GM18511 (cell line): ENCODE data around the gene MYL7.

ENCODE experiments used
- ATAC-seq: cut with Tn5 transposase; IDR thresholded peaks from one replicate; pipeline ENCODE4 v1.9.1; 2021; ENCODE audit warnings: mild to moderate bottlenecking, moderate library complexity; ENCODE audit not compliant: unreplicated experiment

Gene MYL7

DNA sequence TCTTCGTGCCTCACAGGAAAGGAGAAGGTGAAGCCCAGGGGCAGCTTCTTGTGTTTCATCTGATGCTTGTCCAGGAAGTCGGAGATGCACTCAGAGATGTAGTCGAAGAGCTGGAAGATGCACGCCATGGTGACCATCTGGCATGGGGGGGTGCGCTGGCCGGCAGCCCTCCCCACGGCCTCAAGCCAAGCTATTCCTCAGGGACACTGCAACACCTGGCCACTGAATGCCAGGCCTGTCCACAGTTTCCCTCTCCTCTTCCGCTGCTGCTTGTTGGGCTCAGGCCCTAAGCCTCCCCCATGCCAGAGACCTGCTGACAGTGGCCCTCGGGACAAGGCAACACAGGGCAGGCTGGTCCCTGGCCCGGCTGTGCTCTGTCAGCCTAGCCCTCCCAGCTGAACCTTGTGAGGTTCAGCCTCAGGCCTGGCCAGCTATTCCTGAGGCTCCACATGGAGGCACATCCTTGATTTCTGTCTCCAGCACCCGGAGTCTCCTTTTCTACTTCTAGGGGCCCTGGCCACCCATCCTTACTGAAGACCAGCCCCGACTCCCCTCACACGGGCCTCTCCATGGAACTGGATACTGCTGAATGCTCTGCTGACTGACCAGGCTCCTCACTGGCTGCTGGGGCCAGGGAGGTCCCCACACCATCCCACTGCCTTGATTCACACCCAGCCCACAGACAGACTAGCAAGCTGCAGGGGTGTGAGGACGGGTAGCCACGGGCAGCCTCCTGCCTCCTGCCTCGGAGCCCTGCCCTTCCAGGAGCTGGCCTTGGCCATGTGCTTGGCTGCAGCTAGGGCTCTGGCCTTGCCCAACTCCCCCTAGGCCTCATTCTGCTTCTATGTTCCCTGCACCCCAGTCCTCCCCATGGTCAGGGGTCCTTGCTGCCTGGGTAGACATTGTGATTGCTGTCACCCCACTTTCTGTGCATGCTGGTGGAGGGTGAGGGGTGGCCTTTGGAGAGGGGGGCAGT lies 10.1 kb upstream of the MYL7 start:
- ATAC-seq: no peak

DNA sequence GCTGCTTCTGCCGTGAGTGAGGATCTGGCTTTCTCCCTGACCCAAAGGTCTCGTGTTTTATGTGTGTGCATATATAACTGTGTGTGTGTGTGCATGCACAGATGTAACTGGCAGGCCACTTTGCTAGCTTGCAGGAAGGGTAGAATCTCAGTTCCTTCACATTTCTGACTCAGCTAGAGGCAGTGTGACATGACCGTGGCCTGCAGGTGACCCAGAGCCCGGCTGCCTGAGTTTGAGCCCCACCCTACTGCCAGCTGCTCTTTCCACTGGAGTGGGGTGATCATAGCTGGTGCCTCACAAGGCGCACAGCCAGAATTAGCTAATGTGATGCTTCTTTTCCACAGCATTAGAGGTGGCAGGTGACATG lies 9.3 kb upstream of the MYL7 start:
- ATAC-seq: peak; percentile 88

DNA sequence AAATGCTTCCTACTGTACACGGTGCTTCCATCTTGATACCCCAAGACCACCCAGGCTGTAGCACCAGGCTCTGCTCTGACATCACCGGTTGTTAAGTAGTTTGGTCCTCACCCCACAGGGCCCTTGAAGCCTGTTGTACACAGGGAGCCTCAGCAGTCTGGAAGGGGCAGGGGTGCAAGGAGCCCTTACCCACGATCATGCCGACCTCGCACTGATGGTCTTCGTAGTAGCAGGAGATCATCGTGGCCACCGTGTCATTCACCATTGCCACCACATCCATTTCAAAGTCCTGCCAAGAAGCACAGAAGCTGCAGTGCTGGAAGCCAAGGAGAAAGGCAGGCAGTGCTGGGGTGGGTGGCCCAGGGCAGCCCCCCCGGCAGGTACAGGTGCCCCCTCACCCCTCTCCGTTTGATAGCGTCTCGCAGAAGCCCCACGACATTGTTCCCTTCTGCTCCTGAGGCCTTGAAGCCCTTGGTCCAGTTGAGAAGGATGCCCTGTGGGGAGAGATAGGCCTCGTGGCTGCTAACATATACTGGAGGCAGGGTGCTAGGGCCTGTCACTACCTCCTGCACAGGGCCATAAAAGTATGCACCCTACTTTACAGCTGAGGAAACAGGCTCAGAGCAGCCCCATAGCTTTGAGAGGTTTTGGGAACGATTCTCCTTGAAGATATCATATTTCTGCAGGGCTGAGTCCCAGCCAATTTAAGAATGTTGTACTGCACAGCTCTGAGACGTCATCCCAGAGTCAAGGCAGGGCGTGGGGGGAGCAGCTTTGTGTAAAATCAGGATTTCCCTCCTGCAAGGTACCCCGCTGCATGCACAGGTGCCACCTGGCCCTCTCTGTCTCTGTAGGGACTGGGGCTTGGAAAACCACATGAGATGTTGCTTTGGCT lies 8.7 kb upstream of the MYL7 start:
- ATAC-seq: peak; percentile 21

DNA sequence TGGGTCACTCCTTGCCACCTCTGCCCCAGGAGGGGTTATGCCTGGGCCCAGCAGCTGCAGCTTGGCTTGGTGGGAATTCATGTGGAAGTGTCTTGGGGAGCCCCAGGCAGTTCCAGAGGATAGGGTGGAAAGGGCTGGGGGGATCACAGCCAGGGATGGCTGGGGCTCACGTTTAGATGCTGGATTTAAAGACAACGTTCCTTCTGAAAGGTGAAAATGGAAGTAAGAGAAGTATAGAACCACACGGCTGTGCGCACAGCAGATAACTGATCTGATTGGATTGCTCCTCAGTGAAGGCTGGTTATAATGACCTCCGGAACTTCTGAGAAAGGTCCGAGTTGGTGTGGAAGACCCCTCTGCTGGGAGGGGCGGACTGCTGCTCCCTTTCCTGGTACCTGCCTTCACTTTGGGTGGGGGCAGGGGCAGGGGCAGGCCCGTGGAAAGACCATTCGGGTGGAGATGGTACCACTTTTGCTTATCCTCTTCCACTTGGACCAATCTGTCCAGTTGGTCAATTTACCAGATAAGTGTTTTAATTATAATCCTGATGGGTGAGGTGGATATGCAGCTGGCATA lies 7.9 kb upstream of the MYL7 start:
- ATAC-seq: no peak

DNA sequence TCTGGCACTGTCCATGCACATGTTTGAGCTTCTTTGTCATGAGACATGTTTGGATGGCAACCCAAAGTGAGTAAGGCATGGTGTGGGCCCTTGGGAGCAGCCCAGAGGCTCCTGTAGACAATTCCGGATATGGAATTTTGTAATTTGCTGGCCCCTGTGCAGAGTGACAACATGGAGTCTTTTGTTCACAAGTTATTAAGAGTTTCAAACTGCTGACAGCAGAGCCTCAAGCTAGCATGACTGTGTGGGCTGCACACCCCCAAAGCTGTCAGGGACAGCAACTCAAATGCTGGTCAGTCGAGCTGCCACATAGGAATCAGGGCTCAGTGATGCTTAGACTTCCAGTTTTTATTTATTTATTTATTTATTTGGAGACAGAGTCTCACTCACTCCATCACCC lies 7.0 kb upstream of the MYL7 start:
- no peak for ATAC-seq

DNA sequence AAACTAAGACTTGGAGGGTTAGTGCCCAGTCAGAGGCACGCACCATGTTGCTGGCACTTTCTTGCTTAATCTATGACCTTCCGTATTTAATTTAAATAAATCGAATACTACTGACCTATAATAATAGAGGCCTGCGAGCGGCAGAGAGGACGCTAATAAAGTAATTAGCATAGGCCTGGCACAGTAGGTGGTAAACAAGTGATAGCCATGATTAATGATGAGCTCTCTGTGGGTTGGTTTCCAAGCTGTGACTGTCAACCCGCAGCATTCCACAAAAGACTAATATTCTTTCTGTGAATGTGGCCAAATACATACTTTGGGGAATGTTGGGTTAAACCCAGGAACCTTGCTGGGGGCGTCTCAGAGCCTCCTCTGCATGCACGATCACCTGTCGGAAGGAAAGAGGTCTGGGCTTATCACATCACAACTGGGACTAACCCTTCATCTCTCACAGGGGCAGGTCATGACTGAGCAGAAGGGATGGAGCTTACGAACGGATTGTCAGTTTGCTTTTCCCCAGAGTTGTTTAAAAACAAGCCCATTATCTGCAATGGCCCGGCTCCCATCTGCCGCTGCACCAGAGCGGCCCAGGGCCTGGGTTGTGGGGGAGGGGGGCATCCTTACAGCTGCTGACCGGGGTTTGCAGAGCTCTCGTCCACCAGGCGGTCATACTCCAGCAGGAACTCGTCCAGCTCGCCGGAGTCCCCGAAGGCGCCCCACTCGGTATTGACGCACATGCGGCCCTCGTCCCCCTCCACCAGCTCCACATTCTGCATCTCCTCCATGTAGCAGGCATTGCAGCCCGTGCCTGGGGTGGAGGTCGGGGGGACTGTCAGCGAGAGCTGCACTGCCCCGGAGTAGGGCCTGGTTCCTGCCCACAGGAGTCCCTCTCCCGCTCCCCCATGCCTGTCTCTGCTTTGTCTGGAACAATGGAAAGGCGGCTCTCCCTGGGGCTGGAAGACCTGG lies 6.2 kb upstream of the MYL7 start:
- no peak for ATAC-seq

DNA sequence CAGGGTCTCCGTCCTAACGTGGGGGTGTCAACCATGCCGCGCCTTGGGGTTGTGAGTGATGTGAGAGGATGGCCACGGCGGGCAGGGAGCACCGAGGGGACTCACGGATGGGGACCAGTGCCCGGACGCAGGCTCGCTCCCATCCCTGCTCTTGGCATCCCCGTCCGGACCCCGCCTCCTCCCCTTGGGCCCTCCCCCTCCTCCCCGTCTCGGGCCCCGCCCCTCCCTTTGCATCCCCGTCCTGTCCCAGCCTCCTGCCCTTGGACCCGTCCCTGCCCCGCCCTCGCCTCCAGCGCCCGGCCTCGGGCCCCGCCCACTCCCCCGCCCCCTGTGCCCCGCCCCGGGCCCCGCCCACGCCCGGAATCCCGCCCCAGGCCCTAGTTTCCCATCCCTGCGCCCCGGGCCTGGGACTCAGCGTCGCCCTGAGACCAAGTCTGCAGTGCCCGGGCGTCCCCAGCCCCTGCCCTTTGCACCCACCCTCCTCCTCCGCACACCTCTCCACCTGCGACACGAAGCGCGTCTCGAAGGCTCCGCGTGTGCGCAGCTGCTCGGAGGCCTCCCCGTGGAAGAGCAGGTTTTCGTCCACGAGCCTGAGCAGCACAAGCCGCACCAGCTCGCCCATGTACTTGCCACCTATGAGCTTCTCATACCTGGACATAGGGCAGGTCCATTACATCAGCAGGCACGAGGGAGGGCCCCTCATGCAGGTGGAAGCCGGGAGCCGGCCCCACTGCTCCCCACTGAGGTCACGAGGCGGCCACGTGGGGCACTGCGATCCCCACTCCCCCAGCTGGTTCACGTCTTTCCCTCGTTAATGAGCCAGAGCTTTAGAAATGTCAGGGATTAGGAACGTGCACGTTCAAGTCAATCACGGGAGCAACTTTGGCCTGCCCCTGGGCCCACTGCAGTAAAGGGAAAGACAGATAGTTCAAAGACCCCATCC lies 5.1 kb upstream of the MYL7 start:
- no peak for ATAC-seq

DNA sequence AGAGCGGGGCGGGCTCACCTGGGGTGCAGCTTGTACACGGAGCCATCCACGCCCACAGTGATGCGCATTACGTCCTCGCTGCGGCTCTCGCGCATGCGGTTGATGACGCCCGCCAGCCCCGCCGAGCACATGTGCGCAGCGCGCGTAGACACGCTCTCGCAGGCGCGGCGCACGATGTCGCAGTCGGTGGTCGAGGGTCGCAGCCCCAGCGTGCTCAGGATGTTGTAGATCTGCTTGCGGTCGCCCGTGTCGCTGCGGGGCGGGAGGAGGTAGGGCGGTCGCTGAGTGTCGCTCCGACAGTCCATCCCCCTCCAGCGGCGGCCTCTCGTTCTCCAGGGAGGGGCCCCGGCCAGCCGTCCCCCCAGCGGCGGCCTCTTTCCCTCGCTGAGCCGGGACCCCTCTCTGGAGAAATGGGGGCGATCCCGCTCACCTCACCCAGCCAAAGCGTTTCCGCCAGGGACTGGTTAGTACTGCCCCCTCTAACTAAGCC lies 4.4 kb upstream of the MYL7 start:
- ATAC-seq: no peak

DNA sequence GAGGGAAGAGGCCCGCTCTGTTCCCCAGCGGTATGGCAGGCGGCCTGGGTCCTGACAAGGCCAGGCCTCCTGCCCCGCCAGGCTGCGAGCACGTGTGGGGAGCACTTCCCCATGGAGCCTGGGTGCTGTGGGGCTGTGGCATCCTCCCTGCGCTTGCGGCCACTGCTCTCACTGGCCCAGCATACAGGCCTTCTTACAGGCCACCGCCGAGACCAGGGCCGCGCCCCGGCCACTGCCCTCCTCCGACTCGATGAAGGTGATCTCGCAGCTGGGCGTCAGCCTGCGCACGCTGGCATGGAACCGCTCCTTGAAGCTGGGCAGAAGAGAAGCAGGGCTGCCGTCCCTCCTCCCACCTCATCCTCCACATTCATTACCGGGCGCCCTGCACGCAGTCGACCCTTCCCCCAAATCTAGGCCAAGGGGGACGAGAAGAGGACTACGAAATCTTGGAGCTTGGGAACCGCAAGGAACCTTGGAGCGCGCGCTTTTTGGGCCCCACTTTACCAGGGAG lies 3.9 kb upstream of the MYL7 start:
- no peak for ATAC-seq

DNA sequence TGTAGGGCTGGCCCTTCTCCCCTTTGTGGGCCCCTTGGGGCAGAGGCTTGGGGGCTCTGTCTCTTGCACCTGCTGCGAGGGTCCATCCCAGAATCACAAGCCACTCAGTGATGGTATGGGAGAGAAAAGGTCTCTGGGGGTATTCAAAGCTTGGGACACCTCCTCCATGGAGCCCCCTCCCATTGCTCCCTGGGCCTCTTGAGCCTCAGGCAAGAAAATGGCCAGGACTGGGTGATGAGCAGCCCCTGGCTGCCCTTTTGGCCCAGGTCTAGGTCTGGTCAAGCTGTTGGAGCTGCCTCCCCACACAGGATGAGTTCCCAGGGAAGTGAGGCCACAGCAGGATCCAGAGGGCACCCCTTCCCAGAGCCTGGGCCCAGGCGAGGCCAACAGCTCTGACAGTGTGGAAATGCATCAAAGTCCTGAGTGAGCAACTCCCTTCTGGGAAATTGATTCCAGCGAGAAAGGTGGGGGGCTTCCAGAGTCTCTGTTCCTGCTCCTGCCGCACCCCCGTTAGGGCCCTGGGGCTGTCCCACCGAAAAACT lies 3.4 kb upstream of the MYL7 start:
- no peak for ATAC-seq

DNA sequence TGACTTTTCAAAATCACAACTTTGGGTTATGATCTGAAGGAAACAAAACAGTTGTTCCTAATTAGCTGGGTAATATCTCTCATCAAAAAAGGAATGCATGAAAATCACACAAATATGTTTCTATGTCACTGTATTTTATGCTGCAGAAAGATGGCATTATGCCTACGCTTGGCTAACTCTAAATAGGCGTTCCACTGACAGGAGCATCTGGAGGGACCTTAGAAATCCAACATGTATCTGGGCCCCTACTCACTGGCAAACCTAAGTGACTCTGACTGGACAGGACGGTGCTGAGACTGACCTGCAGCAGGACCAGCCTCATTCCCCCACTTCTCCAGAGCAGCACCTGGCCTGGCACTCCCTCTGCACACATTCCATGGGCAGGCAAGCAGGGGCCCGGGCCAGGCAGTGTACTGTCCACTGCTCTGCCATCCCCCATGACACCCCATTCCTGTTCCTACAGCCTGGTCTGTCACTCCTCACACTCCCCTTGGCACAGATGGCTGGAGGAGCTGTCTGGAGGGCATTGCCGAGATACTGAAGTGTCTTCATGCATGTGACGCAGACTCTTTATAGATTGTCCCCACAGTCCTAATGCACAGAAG lies 2.6 kb upstream of the MYL7 start:
- ATAC-seq: no peak

DNA sequence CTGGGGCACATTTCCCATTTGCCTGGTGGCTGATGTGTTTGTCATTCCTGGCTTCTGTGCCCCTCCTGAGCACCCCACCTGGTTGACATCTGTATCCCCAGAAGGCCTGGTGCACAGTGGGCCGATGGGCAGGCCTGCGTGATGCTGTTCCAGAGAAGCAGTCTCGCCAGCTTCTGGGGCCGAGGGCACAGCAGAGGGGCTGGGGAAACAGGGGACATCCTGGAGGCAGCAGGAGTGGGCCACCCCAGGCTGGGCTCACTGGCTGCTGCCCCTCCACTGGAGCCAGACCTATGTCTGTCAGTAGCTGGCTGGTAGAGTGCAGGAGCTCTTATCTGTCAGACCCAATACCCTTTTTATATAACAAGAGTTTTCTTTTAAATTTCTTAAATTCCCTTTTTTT lies 896 bp upstream of the MYL7 start:
- no peak for ATAC-seq

DNA sequence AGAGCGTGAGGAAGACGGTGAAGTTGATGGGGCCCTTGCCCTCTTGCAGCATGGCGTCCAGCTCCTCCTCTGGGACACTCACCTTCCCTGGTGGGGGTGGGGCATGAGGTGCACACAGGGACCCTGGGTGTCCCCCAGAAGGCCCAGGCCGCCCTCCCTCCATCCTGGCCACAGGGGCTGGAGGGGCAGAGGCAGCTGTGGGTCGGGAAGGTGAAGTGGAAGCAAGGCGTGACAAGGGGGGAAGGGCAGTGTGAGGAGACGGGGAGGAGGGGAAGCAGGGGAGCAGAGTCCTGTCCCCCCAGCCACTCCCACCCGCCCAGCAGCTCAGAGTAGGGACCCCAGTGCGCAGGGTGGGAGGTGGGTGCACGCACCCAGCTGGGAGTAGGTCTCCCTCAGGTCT lies 791 bp downstream of the MYL7 start:
- ATAC-seq: no peak

DNA sequence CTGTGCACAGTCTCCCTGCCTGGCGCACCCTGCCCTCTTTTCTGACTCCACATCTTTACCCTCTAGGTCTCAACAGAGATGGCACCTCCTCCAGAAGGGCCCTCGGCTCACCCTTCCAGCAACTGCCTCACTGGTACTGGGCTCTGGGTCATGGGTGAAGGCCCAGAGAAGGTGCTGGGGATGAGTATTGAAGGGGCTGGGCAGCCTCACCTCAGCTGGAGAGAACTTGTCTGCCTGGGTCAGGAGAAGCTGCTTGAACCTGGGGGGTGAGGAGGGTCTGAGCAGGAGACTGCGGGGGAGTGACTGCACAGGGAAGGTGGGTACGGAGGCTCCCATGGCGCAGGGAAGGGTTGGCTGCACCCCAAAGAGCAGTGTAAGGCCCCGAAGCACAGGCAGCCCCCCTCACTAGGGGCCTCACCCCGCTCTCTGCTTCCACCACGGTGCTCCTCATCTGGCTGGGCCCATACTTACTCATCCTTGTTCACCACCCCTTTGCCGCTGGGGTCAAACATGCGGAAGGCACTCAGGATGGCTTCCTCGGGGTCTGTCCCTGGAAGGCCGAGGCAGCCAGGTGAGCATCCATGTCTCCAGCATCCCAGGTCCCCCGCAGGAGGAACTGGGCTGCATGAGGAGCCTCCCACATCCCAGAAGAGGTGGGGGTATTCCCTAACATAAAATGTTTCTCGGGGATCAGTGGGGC lies 1.7 kb downstream of the MYL7 start:
- ATAC-seq: no peak

DNA sequence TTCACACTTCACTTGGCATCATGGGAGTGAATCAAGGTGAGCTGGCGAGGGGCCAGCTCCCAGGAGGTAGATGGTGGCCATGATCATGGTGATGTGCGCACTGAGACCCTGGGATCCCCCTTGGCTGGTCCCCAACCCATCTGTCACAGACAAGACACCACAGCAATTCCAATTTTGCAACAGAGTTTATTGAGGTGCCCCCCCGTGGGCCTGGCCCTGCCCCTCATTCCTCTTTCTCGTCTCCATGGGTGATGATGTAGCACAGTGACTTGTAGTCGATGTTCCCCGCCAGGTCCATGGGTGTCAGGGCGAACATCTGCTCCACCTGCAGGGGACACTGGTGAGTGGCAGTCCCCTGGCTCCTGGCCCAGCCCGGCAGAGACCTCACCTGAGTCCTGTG lies 2.4 kb downstream of the MYL7 start:
- ATAC-seq: no peak

DNA sequence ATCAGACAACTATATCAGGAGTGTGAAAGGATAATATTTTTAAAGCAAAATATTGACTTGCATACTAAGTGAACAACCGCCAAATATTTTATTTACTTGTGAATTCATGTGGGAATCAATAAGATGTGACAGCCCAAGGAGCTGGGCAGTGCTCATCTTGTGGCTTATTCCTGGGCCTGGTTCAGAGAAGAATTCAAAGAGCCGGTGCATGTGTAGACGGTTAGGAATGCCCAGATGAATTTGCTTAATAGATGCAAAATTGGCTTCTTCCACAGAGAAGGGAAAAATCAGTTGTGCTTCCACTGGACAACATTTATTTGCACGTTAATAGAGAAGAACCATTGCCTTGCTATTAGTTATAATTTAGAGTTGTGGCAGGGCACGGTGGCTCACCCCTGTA lies 4.4 kb downstream of the MYL7 start:
- no peak for ATAC-seq

DNA sequence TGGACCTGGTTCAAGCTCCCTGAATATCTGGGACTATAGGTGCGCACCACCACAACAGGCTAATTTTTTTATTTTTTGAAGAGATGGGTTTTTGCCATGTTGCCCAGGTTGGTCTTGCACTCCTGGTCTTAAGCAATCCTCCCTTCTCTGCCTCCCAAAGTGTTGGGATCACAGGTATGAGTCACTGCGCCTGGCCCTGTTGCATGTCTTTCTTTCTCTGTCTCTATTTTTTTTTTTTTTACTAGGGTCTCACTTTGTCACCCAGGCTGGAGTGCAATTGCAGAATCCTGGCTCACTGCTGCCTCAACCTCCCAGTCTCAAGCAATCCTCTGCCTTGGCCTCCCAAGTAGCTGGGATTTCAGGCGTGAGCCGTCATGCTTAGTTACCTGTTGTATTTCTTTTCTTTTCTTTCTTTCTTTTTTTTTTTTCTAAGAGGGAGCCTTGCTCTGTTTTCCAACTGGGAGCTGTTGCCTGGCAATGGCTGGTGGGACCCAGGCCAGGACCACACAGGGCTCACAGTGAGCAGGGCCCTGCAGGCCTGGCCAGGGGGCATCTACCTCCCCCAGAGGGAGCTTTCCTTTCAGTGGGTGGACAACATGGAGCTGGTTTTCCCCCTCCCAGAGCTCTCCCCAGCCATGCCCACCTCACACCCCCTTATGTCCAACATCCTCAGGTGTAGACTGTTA lies 6.0 kb downstream of the MYL7 start:
- no peak for ATAC-seq
